ENCODE data around the gene NEK6. TPM values are rescaled to one million over a fixed set of nuclear protein-coding genes. Genes with fewer than 3 reads are reported as not detected.
"Not testable (repeated sequence)": the region's sequence is repeated elsewhere in the genome, so short reads cannot be mapped to it uniquely, and the experiment has no call there.

The NEK6 gene
- total and polyA plus RNA-seq, 4 donors = 19.0 to 86.2 (median 53.1) TPM

DNA sequence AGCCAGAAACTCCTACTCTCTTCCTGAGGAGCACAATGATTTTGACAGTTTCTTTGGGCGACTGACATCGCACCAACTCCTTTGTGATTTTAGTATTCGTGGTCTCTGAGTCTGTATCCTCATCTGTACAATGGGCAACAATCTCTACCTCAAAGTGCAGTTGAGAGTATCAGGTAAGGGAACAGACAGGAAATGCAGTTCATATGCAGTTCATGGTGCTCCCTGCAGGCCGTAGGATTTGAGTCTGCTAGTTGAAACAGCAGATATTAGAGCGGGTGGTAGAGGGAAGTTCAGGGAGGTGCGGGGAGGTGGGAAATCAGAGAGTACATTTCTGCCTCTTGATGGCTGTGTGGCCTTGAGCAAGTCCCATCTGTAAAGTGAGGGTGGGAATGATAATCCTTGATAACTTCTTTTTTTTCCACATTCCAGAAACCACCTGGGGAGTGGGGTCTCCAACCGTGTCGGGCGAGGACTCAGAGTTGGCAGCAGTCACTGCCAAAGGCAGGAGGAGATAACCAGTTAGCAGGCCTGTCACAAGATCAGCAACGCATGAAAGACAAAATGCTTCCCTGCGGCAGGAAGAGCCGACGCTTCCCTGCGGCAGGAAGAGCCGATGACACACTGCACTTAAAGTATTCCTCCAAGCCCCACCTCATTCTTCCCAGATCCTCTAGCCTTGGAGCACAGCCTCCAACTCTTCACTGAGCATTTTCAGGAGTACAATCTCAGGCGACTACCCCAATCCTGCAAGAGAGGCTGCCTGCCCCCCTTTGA, 6.0 kb upstream of the NEK6 start:
- whole genome bisulfite sequencing, 2 donors = 62 to 75% methylated on average over 16 of the region's 16 CpGs
- H3K4me1 ChIP-seq (ENCODE audit: control insufficient read depth in 5 of 5, insufficient read depth in 5 of 5, low read length in 5 of 5) = peaks cover 0 to 2% (median 0%) of the 10 kb centered on the region in 5 donors
- DNase-seq (no peak), ATAC-seq (ENCODE audit: insufficient read depth, low FRiP score) (no peak)
- no peak overlapping the region for H3K9ac ChIP-seq (ENCODE audit: insufficient read depth in 1 of 2, low read length in 2 of 2)
- H3K4me3 ChIP-seq = no peak overlapping the region
- H3K9me3 ChIP-seq (ENCODE audit: control insufficient read depth in 4 of 4, insufficient read depth in 3 of 4, low read length in 3 of 4) = no peaks in the 10 kb centered on the region
- no peaks in the 10 kb centered on the region for H3K36me3 ChIP-seq (ENCODE audit: control insufficient read depth in 4 of 4, insufficient read depth in 4 of 4, low read length in 4 of 4)
- no peaks in the 10 kb centered on the region for H3K27me3 ChIP-seq (ENCODE audit: control insufficient read depth in 3 of 3, insufficient read depth in 3 of 3, low read length in 2 of 3)
- H3K27ac ChIP-seq (ENCODE audit: low read depth in 1 of 2, low read length in 1 of 2) = no peak overlapping the region
- TF ChIP-seq CTCF (IDR thresholded peaks at IDR 0.05; ENCODE audit: control extremely low read depth, extremely low read depth) = no peak

DNA sequence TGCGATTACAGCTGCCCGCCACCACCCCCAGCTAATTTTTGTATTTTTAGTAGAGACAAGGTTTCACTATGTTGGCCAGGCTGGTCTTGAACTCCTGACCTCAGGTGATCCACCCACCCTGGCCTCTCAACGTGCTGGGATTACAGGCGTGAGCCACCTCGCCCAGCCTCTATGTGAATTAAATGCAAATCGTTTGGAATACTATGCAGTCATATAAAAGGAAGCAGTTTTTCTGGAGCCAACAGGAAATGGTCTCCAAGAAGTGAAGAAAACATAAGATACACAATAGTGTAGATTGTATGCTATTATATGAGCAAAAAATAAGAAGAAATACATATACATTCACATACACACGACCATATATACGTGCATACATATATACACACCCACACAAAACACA, 4.9 kb upstream of the NEK6 start:
- not testable (repeated sequence) for H3K36me3 ChIP-seq (ENCODE audit: control insufficient read depth in 4 of 4, insufficient read depth in 4 of 4, low read length in 4 of 4); H3K4me1 ChIP-seq (ENCODE audit: control insufficient read depth in 5 of 5, insufficient read depth in 5 of 5, low read length in 5 of 5); H3K27ac ChIP-seq (ENCODE audit: low read depth in 1 of 2, low read length in 1 of 2); H3K27me3 ChIP-seq (ENCODE audit: control insufficient read depth in 3 of 3, insufficient read depth in 3 of 3, low read length in 2 of 3); DNase-seq; H3K9ac ChIP-seq (ENCODE audit: insufficient read depth in 1 of 2, low read length in 2 of 2); ATAC-seq (ENCODE audit: insufficient read depth, low FRiP score); H3K9me3 ChIP-seq (ENCODE audit: control insufficient read depth in 4 of 4, insufficient read depth in 3 of 4, low read length in 3 of 4); H3K4me3 ChIP-seq
- WGBS, 2 donors = 95% methylated on average over 8 of the region's 8 CpGs

DNA sequence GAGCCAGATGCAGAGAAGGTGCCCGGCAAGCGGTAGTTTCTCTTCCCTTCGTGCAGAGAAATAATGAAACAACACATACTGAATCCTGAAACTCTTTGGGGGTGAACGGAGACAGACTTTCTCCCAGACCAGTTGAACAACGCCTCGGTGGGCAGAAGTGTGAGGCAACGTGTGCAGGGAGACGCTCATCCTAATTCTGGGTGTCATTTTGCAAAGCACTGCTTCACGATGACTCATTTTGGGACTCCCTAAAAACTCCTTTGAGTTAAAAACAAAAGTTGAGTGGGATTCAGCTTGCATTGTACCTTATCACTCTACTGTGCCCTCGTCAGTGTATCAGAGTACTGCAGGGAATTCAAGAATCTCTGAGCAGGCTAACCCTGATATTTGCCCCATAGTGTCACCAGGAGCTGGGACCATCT, 3.5 kb upstream of the NEK6 start:
- no peak for ATAC-seq (ENCODE audit: insufficient read depth, low FRiP score)
- DNase-seq = no peak

DNA sequence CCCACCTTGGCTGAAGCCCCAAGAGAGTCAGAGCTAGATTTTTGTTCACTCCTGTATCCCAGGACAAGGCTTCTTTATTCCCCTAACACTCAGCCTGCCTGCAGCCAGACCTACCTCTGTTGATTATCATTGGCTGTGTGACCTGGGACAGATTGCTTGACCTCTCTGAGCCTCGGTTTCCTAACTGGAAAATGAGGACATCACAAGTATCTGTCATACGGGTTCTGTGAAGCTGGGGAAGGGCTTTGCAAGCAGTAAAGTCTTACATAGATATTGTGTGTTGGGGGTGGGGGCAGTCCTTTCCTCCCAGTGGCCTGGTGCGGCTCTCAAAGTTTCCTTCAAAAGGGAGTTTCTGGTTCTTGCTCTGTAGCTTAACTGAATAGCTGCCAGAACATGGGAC, 2.5 kb upstream of the NEK6 start:
- Histone ChIP-seq H3K4me3 (no peak overlapping the region), H3K27ac (ENCODE audit: low read depth in 1 of 2, low read length in 1 of 2) (no peak overlapping the region), H3K9me3 (ENCODE audit: control insufficient read depth in 4 of 4, insufficient read depth in 3 of 4, low read length in 3 of 4) (no peaks in the 10 kb centered on the region), H3K36me3 (ENCODE audit: control insufficient read depth in 4 of 4, insufficient read depth in 4 of 4, low read length in 4 of 4) (no peaks in the 10 kb centered on the region), H3K4me1 (ENCODE audit: control insufficient read depth in 5 of 5, insufficient read depth in 5 of 5, low read length in 5 of 5) (peaks cover 0 to 15% (median 7%) of the 10 kb centered on the region in 5 donors), H3K9ac (ENCODE audit: insufficient read depth in 1 of 2, low read length in 2 of 2) (no peak overlapping the region), H3K27me3 (ENCODE audit: control insufficient read depth in 3 of 3, insufficient read depth in 3 of 3, low read length in 2 of 3) (no peaks in the 10 kb centered on the region)
- TF ChIP-seq CTCF (IDR thresholded peaks at IDR 0.05; ENCODE audit: control extremely low read depth, extremely low read depth) = no peak
- WGBS, 2 donors = 96 to 98% methylated on average over 3 of the region's 3 CpGs
- no peak for DNase-seq
- ATAC-seq (ENCODE audit: insufficient read depth, low FRiP score) = no peak

More for the DNA sequence above, 3.5 kb upstream of the NEK6 start:
- Histone ChIP-seq H3K9me3 (ENCODE audit: control insufficient read depth in 4 of 4, insufficient read depth in 3 of 4, low read length in 3 of 4) (no peaks in the 10 kb centered on the region), H3K27ac (ENCODE audit: low read depth in 1 of 2, low read length in 1 of 2) (no peak overlapping the region), H3K9ac (ENCODE audit: insufficient read depth in 1 of 2, low read length in 2 of 2) (no peak overlapping the region), H3K4me1 (ENCODE audit: control insufficient read depth in 5 of 5, insufficient read depth in 5 of 5, low read length in 5 of 5) (peaks cover 0 to 7% (median 2%) of the 10 kb centered on the region in 5 donors), H3K27me3 (ENCODE audit: control insufficient read depth in 3 of 3, insufficient read depth in 3 of 3, low read length in 2 of 3) (no peaks in the 10 kb centered on the region), H3K36me3 (ENCODE audit: control insufficient read depth in 4 of 4, insufficient read depth in 4 of 4, low read length in 4 of 4) (no peaks in the 10 kb centered on the region), H3K4me3 (no peak overlapping the region)
- TF ChIP-seq CTCF (IDR thresholded peaks at IDR 0.05; ENCODE audit: control extremely low read depth, extremely low read depth) = no peak
- WGBS, 2 donors = 64 to 72% methylated on average over 10 of the region's 10 CpGs
